Pancreas (tissue), 10 donors: ENCODE measurements around the gene LDLRAP1. TPM values are rescaled to one million over a fixed set of nuclear protein-coding genes. Genes with fewer than 3 reads are reported as not detected.

Experiments used
- ATAC-seq, 4 donors: fragments of 200-7000 bp; cut with Tn5 transposase; one replicate each; pipeline versions ENCODE4 v1.8.0 to v1.9.1; 2020; ENCODE audit warnings: mild to moderate bottlenecking in 4 of 4, moderate library complexity in 4 of 4
- DNase-seq, 6 donors: peaks; one replicate each; pipeline ENCODE4 v3.0.0-alpha.2; 2020
- FAIRE-seq: peaks from 2 replicates; lab custom pipeline; 2012; peaks lifted over from hg19 to GRCh38; lab: Jason Lieb, UNC
- H3K27ac ChIP-seq, 4 donors: fragments of 200-600 bp; sonication (generic); 1 replicate in 3 of 4; 2 replicates in 1 of 4; pipeline versions ENCODE4 v1.5.0 to v1.8.0; 2020
- H3K27me3 ChIP-seq, 4 donors: fragments of 200-600 bp; one replicate each; pipeline ENCODE4 v1.8.0; 2021
- H3K36me3 ChIP-seq, 3 donors: fragments of 200-600 bp; sonication (generic) in 1 of 3; one replicate each; pipeline versions ENCODE4 v1.5.0 to v1.8.0; 2020 to 2021
- H3K4me1 ChIP-seq, 3 donors: fragments of 200-600 bp; one replicate each; pipeline ENCODE4 v1.8.0; 2021
- H3K4me3 ChIP-seq, 4 donors: fragments of 200-600 bp; sonication (generic) in 2 of 4; one replicate each; pipeline versions ENCODE4 v1.5.0 to v1.8.0; 2020 to 2021
- H3K9me3 ChIP-seq, 4 donors: fragments of 200-600 bp; one replicate each; pipeline ENCODE4 v1.8.0; 2021
- WGBS, 2 donors: extraction: QIAGEN DNeasy Blood & Tissue Kit; methylation state at CpG; one replicate each; pipeline ENCODE4 v1.1.7; 2013; 5-methylcytosine and 5-hydroxymethylcytosine counted together
- intact Hi-C, 3 donors: fragments of 100-400 bp; cut with DNase I; formaldehyde crosslinking; loops; one replicate each; pipeline versions ENCODE4 v1.11.1 to v1.14.2; 2022
- polyA plus RNA-seq, 2 donors: library from polyadenylated mRNA; stranded (reverse); fragments of 200-250 nt; gene quantifications; one replicate each; pipeline ENCODE4 v1.2.3, GENCODE V29; 2013
- total RNA-seq, 6 donors: library from RNA; stranded (reverse); fragmentation: NEBNext Ultra II Directional in 4 of 6; extraction: Animal tissue kit (Norgen Biotek cat#: 25700) in 4 of 6; gene quantifications; one replicate each; pipeline versions ENCODE4 v1.2.1 to v1.2.4, GENCODE V29; 2021 to 2023
- TF ChIP-seq, protein P1 (sequence below), 4 donors: fragments of 200-600 bp; sonication (generic) in 3 of 4; IDR thresholded peaks; one replicate each; pipeline versions ENCODE4 v1.5.0 to v1.8.0; 2021; ENCODE audit warnings: antibody characterized with exemption in 4 of 4
- donor health status: healthy with polysubstance abuse.
- donor health status: DM: no; HTN: no; CAD: no; lungs with moderate emphysema.
- donor health status: DM: no; HTN: no; CAD: no.
- donor health status: control.
- donor health status: control.
- donor health status: Bipolar disorder and iron deficiency.
- donor health status: DM: yes; HTN: yes; CAD: no.
- donor health status: DM: no; HTN: no; CAD: no.
- donor health status: DM: no; HTN: no; CAD: no.
- donor health status: DM: yes; HTN: yes; CAD: no.

Gene LDLRAP1
- total and polyA plus RNA-seq, 8 donors: 21.0 to 71.9 (median 23.7) TPM

DNA sequence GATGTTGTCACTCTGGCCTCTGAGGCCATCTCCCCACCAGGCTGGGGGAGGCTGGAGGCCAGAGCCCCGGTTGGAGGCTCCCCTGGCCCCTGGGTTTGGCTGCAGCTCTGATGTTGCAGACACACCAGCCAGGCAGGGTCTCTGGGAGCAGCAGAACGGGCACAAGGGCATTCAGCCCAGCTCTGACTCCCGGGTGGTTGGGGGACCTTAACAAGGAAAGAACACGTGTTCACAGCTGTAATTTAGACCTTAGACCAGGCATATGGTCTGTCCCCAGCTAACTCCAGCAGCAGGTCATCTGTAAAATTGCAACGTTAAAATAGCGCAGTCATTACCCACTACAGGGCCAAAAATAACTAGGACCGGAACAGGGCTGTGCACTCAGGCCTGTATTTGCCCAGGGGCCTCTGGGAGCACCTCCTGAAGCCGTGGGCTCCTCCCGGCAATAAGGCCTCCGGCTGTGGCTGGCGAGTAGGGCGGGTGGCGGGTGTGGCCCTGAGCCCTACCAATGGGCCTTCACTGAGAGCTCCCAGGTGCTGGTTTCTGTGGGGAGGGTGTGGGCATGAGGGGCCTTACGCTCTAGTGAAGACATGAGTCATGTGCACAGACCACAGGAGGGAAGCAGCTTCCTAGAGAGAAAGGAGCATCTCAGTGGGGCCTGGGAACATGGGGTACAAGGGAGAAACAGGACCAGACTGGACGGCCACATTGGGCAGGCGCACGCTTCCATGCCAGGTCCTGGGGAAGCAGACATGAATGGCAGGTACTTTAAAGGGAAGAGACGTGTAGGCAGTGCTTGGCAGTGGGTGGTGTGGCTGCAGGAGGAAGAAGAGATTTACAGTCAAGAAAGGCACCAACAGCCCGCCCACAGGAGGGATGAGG is 6.1 kb downstream of the LDLRAP1 start:
- WGBS, 2 donors: 57 to 61% methylated on average over 19 of the region's 19 CpGs
- DNase-seq: peak in 3 of 6 donors; percentile 51 to 74 (median 54)
- peaks cover 33 to 43% (median 39%) of the 10 kb centered on the region in 3 donors for H3K4me1 ChIP-seq
- no peaks in the 10 kb centered on the region for H3K9me3 ChIP-seq
- peak; percentile 42 to 68 (median 56) for ATAC-seq
- peak overlapping the region in 1 of 4 donors; percentile 37 for H3K27ac ChIP-seq
- H3K4me3 ChIP-seq: no peak overlapping the region
- TF ChIP-seq, protein P1, sequence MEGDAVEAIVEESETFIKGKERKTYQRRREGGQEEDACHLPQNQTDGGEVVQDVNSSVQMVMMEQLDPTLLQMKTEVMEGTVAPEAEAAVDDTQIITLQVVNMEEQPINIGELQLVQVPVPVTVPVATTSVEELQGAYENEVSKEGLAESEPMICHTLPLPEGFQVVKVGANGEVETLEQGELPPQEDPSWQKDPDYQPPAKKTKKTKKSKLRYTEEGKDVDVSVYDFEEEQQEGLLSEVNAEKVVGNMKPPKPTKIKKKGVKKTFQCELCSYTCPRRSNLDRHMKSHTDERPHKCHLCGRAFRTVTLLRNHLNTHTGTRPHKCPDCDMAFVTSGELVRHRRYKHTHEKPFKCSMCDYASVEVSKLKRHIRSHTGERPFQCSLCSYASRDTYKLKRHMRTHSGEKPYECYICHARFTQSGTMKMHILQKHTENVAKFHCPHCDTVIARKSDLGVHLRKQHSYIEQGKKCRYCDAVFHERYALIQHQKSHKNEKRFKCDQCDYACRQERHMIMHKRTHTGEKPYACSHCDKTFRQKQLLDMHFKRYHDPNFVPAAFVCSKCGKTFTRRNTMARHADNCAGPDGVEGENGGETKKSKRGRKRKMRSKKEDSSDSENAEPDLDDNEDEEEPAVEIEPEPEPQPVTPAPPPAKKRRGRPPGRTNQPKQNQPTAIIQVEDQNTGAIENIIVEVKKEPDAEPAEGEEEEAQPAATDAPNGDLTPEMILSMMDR (IDR thresholded peaks at IDR 0.05): no peak
- no peaks in the 10 kb centered on the region for H3K27me3 ChIP-seq
- intact Hi-C loops: no loop called here
- H3K36me3 ChIP-seq: no peaks in the 10 kb centered on the region
- no peak for FAIRE-seq

DNA sequence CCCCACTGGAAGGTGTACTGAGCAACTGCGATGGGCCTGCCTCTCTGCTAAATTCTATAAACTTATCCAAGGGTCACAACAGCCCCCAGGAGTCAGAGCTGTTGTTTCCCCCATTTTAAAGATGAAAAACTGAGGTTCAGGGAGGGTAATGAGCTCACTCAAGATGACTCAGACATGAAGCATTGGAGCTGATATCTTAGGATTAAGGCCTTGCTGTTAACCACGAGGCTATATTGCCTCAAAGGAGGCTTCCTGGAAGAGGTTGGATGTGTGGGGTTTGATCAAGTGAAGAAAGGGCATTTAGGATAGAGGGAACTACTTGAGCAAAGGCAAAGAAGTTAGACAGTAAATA is 6.7 kb downstream of the LDLRAP1 start:
- Histone ChIP-seq H3K27ac (peak overlapping the region in 1 of 4 donors; percentile 37), H3K9me3 (no peaks in the 10 kb centered on the region), H3K4me1 (peaks cover 33 to 37% (median 37%) of the 10 kb centered on the region in 3 donors), H3K4me3 (no peak overlapping the region), H3K27me3 (no peaks in the 10 kb centered on the region), H3K36me3 (peaks cover 0 to 3% (median 0%) of the 10 kb centered on the region in 3 donors)
- intact Hi-C loops: no loop called here
- no peak for ATAC-seq
- FAIRE-seq: no peak
- TF ChIP-seq, protein P1 (IDR thresholded peaks at IDR 0.05): no peak
- WGBS, 2 donors: 73 to 85% methylated on average over 2 of the region's 2 CpGs
- DNase-seq: no peak

DNA sequence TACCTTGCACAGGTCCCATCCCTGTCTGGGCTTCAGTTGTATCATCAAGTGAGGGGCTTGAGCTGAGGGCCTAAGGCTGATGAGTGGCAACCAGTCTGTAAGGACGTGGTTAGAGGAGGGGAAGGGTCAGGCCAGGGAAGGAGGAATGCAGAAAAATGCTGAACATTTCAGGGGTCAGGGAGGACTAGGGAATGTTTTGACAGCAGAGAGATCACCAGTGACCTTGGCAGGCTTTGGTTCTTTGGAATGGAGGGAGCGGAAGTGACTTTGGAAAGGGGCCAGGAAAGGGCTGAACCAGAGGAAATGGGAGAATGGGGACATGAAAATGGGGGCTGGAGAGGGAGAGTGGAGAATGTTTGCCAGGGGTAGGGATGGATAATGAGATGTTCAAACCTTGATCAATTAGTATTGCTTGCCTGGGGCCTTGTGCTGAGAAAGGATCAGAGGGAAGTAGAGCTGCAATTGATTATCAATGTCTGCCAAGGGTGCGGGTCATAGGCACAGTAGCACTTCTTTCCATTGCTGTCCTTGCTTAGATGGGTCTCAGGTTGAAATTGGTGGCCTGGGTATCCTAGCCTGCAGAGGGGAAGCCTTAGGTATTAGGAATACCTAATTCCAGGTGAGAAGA is 7.4 kb downstream of the LDLRAP1 start:
- Histone ChIP-seq H3K4me1 (peaks cover 28 to 31% (median 30%) of the 10 kb centered on the region in 3 donors), H3K27ac (peak overlapping the region in 1 of 4 donors; percentile 37), H3K36me3 (peaks cover 0 to 4% (median 0%) of the 10 kb centered on the region in 3 donors), H3K27me3 (no peaks in the 10 kb centered on the region), H3K4me3 (no peak overlapping the region), H3K9me3 (no peaks in the 10 kb centered on the region)
- WGBS, 2 donors: 43 to 49% methylated on average over 3 of the region's 3 CpGs
- TF ChIP-seq, protein P1 (IDR thresholded peaks at IDR 0.05): no peak
- no peak for ATAC-seq
- no peak for FAIRE-seq
- no peak for DNase-seq
- intact Hi-C loops: no loop called here

DNA sequence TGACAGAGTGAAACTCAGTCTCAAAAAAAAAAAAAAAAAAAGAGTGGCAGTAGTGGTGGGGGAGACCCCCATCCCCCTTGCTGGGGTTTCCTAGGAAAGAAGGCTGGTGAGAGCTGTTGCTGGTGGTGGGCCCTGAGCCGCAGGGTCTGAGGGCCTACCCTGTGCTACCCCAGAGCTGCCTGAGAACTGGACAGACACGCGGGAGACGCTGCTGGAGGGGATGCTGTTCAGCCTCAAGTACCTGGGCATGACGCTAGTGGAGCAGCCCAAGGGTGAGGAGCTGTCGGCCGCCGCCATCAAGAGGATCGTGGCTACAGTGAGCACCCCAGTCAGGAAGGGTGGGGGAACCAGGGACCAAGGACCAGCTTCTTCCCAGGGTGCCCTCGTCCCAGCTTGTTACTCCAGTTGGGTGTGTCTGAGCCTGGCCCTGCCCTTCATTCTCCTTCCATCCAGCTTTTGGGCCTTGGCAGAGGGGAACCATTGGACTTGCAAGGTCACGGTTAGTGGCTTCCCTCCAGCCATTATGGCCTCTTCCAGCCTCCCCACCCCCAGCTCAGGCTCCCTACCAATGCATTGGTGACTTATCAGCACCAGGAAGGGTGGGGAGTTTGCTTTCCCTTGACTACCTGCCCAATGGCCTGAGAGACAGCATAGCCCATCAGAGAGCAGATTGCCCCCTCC is 10.5 kb downstream of the LDLRAP1 start:
- TF ChIP-seq, protein P1 (IDR thresholded peaks at IDR 0.05): no peak
- Histone ChIP-seq H3K4me3 (no peak overlapping the region), H3K36me3 (peaks cover 0 to 17% (median 0%) of the 10 kb centered on the region in 3 donors), H3K27me3 (no peaks in the 10 kb centered on the region), H3K4me1 (peaks cover 17 to 20% (median 20%) of the 10 kb centered on the region in 3 donors), H3K9me3 (no peaks in the 10 kb centered on the region), H3K27ac (no peak overlapping the region)
- no peak for ATAC-seq
- no peak for FAIRE-seq
- 87% methylated on average over 11 of the region's 11 CpGs for WGBS, 2 donors
- no peak for DNase-seq
- intact Hi-C loops: no loop called here
